ENCODE measurements around the gene MAN2A1.
A peak's percentile ranks its signal among the peaks of the same experiment; 100 is the strongest.

MAN2A1 gene

GRCh38 chr5:109685916-109686315 is 3.8 kb upstream of the MAN2A1 start:
- in situ Hi-C loops (cut with MboI; ENCODE audit: low pct_unique_long_range_greater_than_20kb, low sequenced_read_pairs, unreplicated experiment) = loop anchor here (25.0 kb wide), 1 partner anchor 999 kb away; no protein-coding TSS in a partner anchor
- DNase-seq (ENCODE audit: low spot score) = no peak
- no peak for TF ChIP-seq CTCF (IDR thresholded peaks at IDR 0.05; ENCODE audit: extremely low read depth, insufficient read depth, missing control alignments)

GRCh38 chr5:109688630-109688969 is 1.1 kb upstream of the MAN2A1 start:
- in situ Hi-C loops (cut with MboI; ENCODE audit: low pct_unique_long_range_greater_than_20kb, low sequenced_read_pairs, unreplicated experiment) = loop anchor here (25.0 kb wide), 1 partner anchor 1001 kb away; no protein-coding TSS in a partner anchor
- DNase-seq (ENCODE audit: low spot score) = peak; percentile 18
- peak; percentile 45 for TF ChIP-seq CTCF (IDR thresholded peaks at IDR 0.05; ENCODE audit: extremely low read depth, insufficient read depth, missing control alignments)

- in situ Hi-C loops (cut with MboI; ENCODE audit: low pct_unique_long_range_greater_than_20kb, low sequenced_read_pairs, unreplicated experiment) = loop anchor here (25.0 kb wide), 1 partner anchor 1002 kb away; no protein-coding TSS in a partner anchor
- TF ChIP-seq CTCF (IDR thresholded peaks at IDR 0.05; ENCODE audit: extremely low read depth, insufficient read depth, missing control alignments) = no peak
- DNase-seq (ENCODE audit: low spot score) = peak; percentile 92
Observed at GRCh38 chr5:109688970-109689739, 572 bp upstream of the MAN2A1 start.

- peak; percentile 37 for DNase-seq (ENCODE audit: low spot score)
- TF ChIP-seq CTCF (IDR thresholded peaks at IDR 0.05; ENCODE audit: extremely low read depth, insufficient read depth, missing control alignments) = no peak
- in situ Hi-C loops (cut with MboI; ENCODE audit: low pct_unique_long_range_greater_than_20kb, low sequenced_read_pairs, unreplicated experiment) = loop anchor here (25.0 kb wide), 1 partner anchor 1003 kb away; no protein-coding TSS in a partner anchor
Observed at GRCh38 chr5:109690242-109690974, 681 bp downstream of the MAN2A1 start.

- DNase-seq (ENCODE audit: low spot score) = peak; percentile 47
- in situ Hi-C loops (cut with MboI; ENCODE audit: low pct_unique_long_range_greater_than_20kb, low sequenced_read_pairs, unreplicated experiment) = loop anchor here (25.0 kb wide), 1 partner anchor 1004 kb away; no protein-coding TSS in a partner anchor
- TF ChIP-seq CTCF (IDR thresholded peaks at IDR 0.05; ENCODE audit: extremely low read depth, insufficient read depth, missing control alignments) = peak; percentile 64
Observed at GRCh38 chr5:109690975-109691574, 1.3 kb downstream of the MAN2A1 start.

- in situ Hi-C loops (cut with MboI; ENCODE audit: low pct_unique_long_range_greater_than_20kb, low sequenced_read_pairs, unreplicated experiment) = loop anchor here (25.0 kb wide), 1 partner anchor 1005 kb away; no protein-coding TSS in a partner anchor
- no peak for TF ChIP-seq CTCF (IDR thresholded peaks at IDR 0.05; ENCODE audit: extremely low read depth, insufficient read depth, missing control alignments)
- peak; percentile 11 for DNase-seq (ENCODE audit: low spot score)
Observed at GRCh38 chr5:109691996-109692395, 2.3 kb downstream of the MAN2A1 start.
